ENCODE results near the gene INO80.

DNA sequence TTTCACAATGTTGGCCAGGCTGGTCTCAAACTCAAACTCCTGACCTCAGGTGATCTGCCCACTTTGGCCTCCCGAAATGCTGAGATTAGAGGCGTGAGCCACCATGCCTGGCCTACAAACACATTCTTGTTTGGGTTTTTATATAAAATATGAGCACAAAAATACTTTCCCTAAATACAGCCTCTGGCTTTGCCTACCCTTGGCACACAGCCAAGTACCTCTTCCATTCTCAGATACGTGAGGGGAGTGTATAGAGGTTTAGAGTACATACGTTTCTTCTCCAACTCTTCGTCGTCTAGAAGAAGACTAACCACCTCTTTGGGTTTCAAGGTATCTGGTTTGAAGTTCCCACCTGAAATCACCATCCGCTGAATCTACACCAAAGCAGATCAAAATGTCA, 129.3 kb downstream of the INO80 start:
- TF ChIP-seq POLR2A (IDR thresholded peaks at IDR 0.05; ENCODE audit: low read depth, low read length) (no peak), TAF1 (IDR thresholded peaks at IDR 0.05; ENCODE audit: borderline replicate concordance, low read depth, low read length) (no peak), POLR2AphosphoS5 (IDR thresholded peaks at IDR 0.05; ENCODE audit: low read depth, low read length) (no peak)
